K562 (cell line): ENCODE measurements around the gene FAM83F. TPM values are rescaled to one million over a fixed set of nuclear protein-coding genes. Genes with fewer than 3 reads are reported as not detected.

ENCODE experiments used
- CSDE1 ChIP-seq, 2 experiments: fragments of 450-650 bp; IDR thresholded peaks; 2 replicates each; pipeline ENCODE4 v1.6.1; 2016; ENCODE audit warnings: mild to moderate bottlenecking in 1 of 2
- CTBP1 ChIP-seq: fragments of 450-650 bp; IDR thresholded peaks from 2 replicates; pipeline ENCODE4 v1.6.1; 2016; ENCODE audit warnings: borderline replicate concordance
- CTCF ChIP-seq, 3 experiments: IDR thresholded peaks in 2 of 3; conservative IDR thresholded peaks in 1 of 3; 2 replicates each; pipeline ENCODE4 v1.5.1; 2011 to 2012; ENCODE audit warnings: low read length in 3 of 3, mild to moderate bottlenecking in 3 of 3, control low read depth in 2 of 3, improper control_type of control experiment in 1 of 3, inconsistent platforms in 1 of 3, low read depth in 1 of 3, mixed read lengths in 1 of 3, moderate library complexity in 1 of 3; ENCODE audit not compliant: insufficient read depth in 2 of 3
- E2F6 ChIP-seq, 2 experiments: IDR thresholded peaks; 2 replicates each; pipeline ENCODE4 v1.6.1; 2011; ENCODE audit warnings: borderline replicate concordance in 1 of 2, control low read depth in 1 of 2, low read depth in 1 of 2, low read length in 1 of 2, mild to moderate bottlenecking in 1 of 2, mixed read lengths in 1 of 2, moderate library complexity in 1 of 2; ENCODE audit not compliant: insufficient read depth in 1 of 2, insufficient read length in 1 of 2, poor library complexity in 1 of 2, severe bottlenecking in 1 of 2; ENCODE audit errors: extremely low read depth in 1 of 2
- KDM4B ChIP-seq, 2 experiments: fragments of 450-650 bp in 1 of 2; sonication (generic) in 1 of 2; IDR thresholded peaks; 2 replicates each; pipeline ENCODE4 v1.6.1; 2016 to 2017; ENCODE audit warnings: borderline replicate concordance in 2 of 2, antibody characterized with exemption in 1 of 2, low read depth in 1 of 2, mild to moderate bottlenecking in 1 of 2
- RAD21 ChIP-seq, 2 experiments: fragments of 250-450 bp in 1 of 2; fragments of 450-650 bp in 1 of 2; sonication (Bioruptor Pico) in 1 of 2; formaldehyde crosslinking in 1 of 2; IDR thresholded peaks in 1 of 2; conservative IDR thresholded peaks in 1 of 2; 2 replicates each; pipeline versions ENCODE4 v1.4.0 to v1.8.0; 2020 to 2022; ENCODE audit warnings: mild to moderate bottlenecking in 2 of 2, moderate library complexity in 1 of 2
- RBM15 ChIP-seq: fragments of 200-400 bp; formaldehyde crosslinking; IDR thresholded peaks from 2 replicates; pipeline ENCODE4 v1.6.1; 2018; ENCODE audit warnings: mild to moderate bottlenecking, low read length, moderate library complexity; ENCODE audit not compliant: insufficient read depth
- RHOXF2B ChIP-seq: fragments of 250-450 bp; sonication (Bioruptor Pico); conservative IDR thresholded peaks from 2 replicates; pipeline ENCODE4 v1.5.1; 2021
- TCFL5 ChIP-seq: fragments of 250-450 bp; sonication (Bioruptor Pico); conservative IDR thresholded peaks from 2 replicates; pipeline ENCODE4 v1.6.1; 2021; ENCODE audit warnings: mild to moderate bottlenecking, moderate library complexity, matching md5 sums
- ZNF133 ChIP-seq: fragments of 250-450 bp; sonication (Bioruptor Pico); IDR thresholded peaks from 2 replicates; pipeline ENCODE4 v1.4.0; 2020; ENCODE audit warnings: mild to moderate bottlenecking
- ZNF146 ChIP-seq: IDR thresholded peaks from one replicate; pipeline ENCODE4 v1.6.1; 2018; ENCODE audit warnings: missing compliant biosample characterization; ENCODE audit not compliant: unreplicated experiment
- ZNF184 ChIP-seq: sonication (generic); formaldehyde crosslinking; IDR thresholded peaks from 2 replicates; pipeline ENCODE4 v1.5.0; 2020; ENCODE audit warnings: missing genetic modification reagents
- ZNF384 ChIP-seq: IDR thresholded peaks from 2 replicates; pipeline ENCODE4 v1.6.1; 2012; ENCODE audit warnings: low read depth, low read length, improper control_type of control experiment
- ZNF561 ChIP-seq: fragments of 450-650 bp; formaldehyde crosslinking; conservative IDR thresholded peaks from 2 replicates; pipeline ENCODE4 v1.4.0; 2020; ENCODE audit warnings: mild to moderate bottlenecking, moderate library complexity
- ZNF764 ChIP-seq: fragments of 250-450 bp; sonication (Bioruptor Pico); IDR thresholded peaks from 2 replicates; pipeline ENCODE4 v1.4.0; 2020; ENCODE audit warnings: low read depth, mild to moderate bottlenecking, moderate library complexity
- ZNF77 ChIP-seq: fragments of 250-450 bp; sonication (Bioruptor Pico); IDR thresholded peaks from 2 replicates; pipeline ENCODE4 v1.5.0; 2020
- polyA plus RNA-seq, 8 experiments: library from polyadenylated mRNA; depleted of rRNA in 4 of 8; stranded (reverse) in 5 of 8; unstranded in 3 of 8; fragments of >200 nt; fragmentation: Nextera tagmentation in 2 of 8; fragmentation: Illumina TruSeq in 1 of 8; extraction: Ambion mirVana in 2 of 8; extraction: Trizol in 1 of 8; gene quantifications; 2 replicates each; pipeline versions ENCODE4 v1.2.1 to v1.2.3, GENCODE V29; 2011 to 2014; ENCODE audit warnings: inconsistent platforms in 1 of 8, missing spikeins in 1 of 8
- total RNA-seq, 7 experiments: library from RNA; depleted of rRNA in 6 of 7; stranded (reverse); fragments of >200 nt in 6 of 7; fragmentation: Illumina TruSeq in 2 of 7; extraction: Trizol in 2 of 7; gene quantifications; 2 replicates each; pipeline versions ENCODE4 v1.2.1 to v1.2.3, GENCODE V29; 2011 to 2021; ENCODE audit warnings: low replicate concordance in 1 of 7
- TF ChIP-seq, protein P1 (sequence below): fragments of 450-650 bp; IDR thresholded peaks from 2 replicates; pipeline ENCODE4 v1.6.1; 2017; ENCODE audit warnings: mild to moderate bottlenecking, moderate library complexity
- TF ChIP-seq, protein P2 (sequence below): fragments of 200-800 bp; sonication (Bioruptor generic); IDR thresholded peaks from 2 replicates; pipeline ENCODE4 v1.6.1; 2017; ENCODE audit warnings: missing genetic modification characterization, missing compliant biosample characterization
- TF ChIP-seq, protein P3 (sequence below), 2 experiments: fragments of 250-450 bp in 1 of 2; fragments of 450-650 bp in 1 of 2; sonication (Bioruptor Pico) in 1 of 2; IDR thresholded peaks; 2 replicates each; pipeline versions ENCODE4 v1.6.1 to v1.8.0; 2016 to 2021; ENCODE audit warnings: mild to moderate bottlenecking in 2 of 2, moderate library complexity in 2 of 2, missing compliant biosample characterization in 1 of 2, missing genetic modification characterization in 1 of 2

The FAM83F gene
- total and polyA plus RNA-seq, 9 of the 15 experiments (the other 6 are each of a cell fraction or from before 2014, with no cell fraction given), result under 0.01 to 0.13 (median 0.04) TPM; not detected in 1

- TF ChIP-seq, protein P1, sequence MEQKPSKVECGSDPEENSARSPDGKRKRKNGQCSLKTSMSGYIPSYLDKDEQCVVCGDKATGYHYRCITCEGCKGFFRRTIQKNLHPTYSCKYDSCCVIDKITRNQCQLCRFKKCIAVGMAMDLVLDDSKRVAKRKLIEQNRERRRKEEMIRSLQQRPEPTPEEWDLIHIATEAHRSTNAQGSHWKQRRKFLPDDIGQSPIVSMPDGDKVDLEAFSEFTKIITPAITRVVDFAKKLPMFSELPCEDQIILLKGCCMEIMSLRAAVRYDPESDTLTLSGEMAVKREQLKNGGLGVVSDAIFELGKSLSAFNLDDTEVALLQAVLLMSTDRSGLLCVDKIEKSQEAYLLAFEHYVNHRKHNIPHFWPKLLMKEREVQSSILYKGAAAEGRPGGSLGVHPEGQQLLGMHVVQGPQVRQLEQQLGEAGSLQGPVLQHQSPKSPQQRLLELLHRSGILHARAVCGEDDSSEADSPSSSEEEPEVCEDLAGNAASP, result no peak
- TF ChIP-seq RHOXF2B (CRISPR knock-in tag) (no peak), ZNF77 (CRISPR knock-in tag) (no peak), ZNF146 (CRISPR knock-in tag) (no peak), TCFL5 (no peak), ZNF561 (no peak), ZNF133 (CRISPR knock-in tag) (no peak), KDM4B (IDR thresholded peaks at IDR 0.05; ENCODE audit: borderline replicate concordance in 2 of 2, low read depth in 1 of 2) (no peak), CSDE1 (IDR thresholded peaks at IDR 0.05) (no peak), ZNF184 (CRISPR knock-in tag) (no peak), CTCF (IDR thresholded peaks at IDR 0.05 in 2 of 3, conservative IDR thresholded peaks at IDR 0.05 in 1 of 3; ENCODE audit: insufficient read depth in 2 of 3, low read depth in 1 of 3, low read length in 3 of 3) (peak; percentile 83 to 95 (median 91)), CTBP1 (0 out of 2 replicates have a peak, but pooled peaks have one; percentile 46), E2F6 (IDR thresholded peaks at IDR 0.05; ENCODE audit: borderline replicate concordance in 1 of 2, extremely low read depth in 1 of 2, insufficient read depth in 1 of 2, insufficient read length in 1 of 2, low read depth in 1 of 2, low read length in 1 of 2, poor library complexity in 1 of 2, severe bottlenecking in 1 of 2) (no peak), ZNF384 (no peak), RAD21 (CRISPR knock-in tag; conservative IDR thresholded peaks at IDR 0.05 in 1 of 2, IDR thresholded peaks at IDR 0.05 in 1 of 2) (peak; percentile 90 to 96), RBM15 (no peak), ZNF764 (CRISPR knock-in tag) (no peak)
- TF ChIP-seq, protein P2, sequence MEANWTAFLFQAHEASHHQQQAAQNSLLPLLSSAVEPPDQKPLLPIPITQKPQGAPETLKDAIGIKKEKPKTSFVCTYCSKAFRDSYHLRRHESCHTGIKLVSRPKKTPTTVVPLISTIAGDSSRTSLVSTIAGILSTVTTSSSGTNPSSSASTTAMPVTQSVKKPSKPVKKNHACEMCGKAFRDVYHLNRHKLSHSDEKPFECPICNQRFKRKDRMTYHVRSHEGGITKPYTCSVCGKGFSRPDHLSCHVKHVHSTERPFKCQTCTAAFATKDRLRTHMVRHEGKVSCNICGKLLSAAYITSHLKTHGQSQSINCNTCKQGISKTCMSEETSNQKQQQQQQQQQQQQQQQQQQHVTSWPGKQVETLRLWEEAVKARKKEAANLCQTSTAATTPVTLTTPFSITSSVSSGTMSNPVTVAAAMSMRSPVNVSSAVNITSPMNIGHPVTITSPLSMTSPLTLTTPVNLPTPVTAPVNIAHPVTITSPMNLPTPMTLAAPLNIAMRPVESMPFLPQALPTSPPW (CRISPR knock-in tag), result peak; percentile 74
- TF ChIP-seq, protein P3, sequence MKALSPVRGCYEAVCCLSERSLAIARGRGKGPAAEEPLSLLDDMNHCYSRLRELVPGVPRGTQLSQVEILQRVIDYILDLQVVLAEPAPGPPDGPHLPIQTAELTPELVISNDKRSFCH (CRISPR knock-in tag; IDR thresholded peaks at IDR 0.05), result no peak
- TF ChIP-seq, protein P3 (tag; IDR thresholded peaks at IDR 0.05), result no peak
Measured at GRCh38 chr22:40024201-40025061, 29.7 kb downstream of the FAM83F start (continued).
